ENCODE results near the gene ANKRD13C. TPM values are rescaled to one million over a fixed set of nuclear protein-coding genes. Genes with fewer than 3 reads are reported as not detected.

The ANKRD13C gene
- total RNA-seq, 1 experiment from 2014 or later = 17.8 TPM

- CTCF ChIA-PET = interaction anchor here (1.0 kb wide), 1 partner anchor 475 kb away, joined by 3 read pairs; no protein-coding TSS in a partner anchor
- intact Hi-C loops (cut with micrococcal nuclease) = no loop called here
- Mint-ChIP-seq H3K27ac (ENCODE audit: low read depth, unreplicated experiment) (no peak overlapping the region), H3K4me3 (ENCODE audit: unreplicated experiment) (no peak overlapping the region), H3K36me3 (ENCODE audit: insufficient read depth, unreplicated experiment) (no peaks in the 10 kb centered on the region), H3K4me1 (ENCODE audit: insufficient read depth, unreplicated experiment) (no peaks in the 10 kb centered on the region), H3K9me3 (ENCODE audit: unreplicated experiment) (no peaks in the 10 kb centered on the region), H3K27me3 (ENCODE audit: insufficient read depth, unreplicated experiment) (no peaks in the 10 kb centered on the region)
- POLR2A ChIA-PET = no interaction called here
- no peak for DNase-seq (ENCODE audit: unreplicated experiment)
- no peak for TF ChIP-seq CTCF (IDR thresholded peaks at IDR 0.05; ENCODE audit: unreplicated experiment)
- BruUV-seq (replicated peaks) = no TSS peak
Observed at GRCh38 chr1:70387507-70387906, 33.0 kb upstream of the ANKRD13C start.

GRCh38 chr1:70386121-70386520 lies 31.6 kb upstream of the ANKRD13C start:
- no peak for TF ChIP-seq CTCF (IDR thresholded peaks at IDR 0.05; ENCODE audit: unreplicated experiment)
- intact Hi-C loops (cut with micrococcal nuclease) = no loop called here
- H3K4me1 Mint-ChIP-seq (ENCODE audit: insufficient read depth, unreplicated experiment) = no peaks in the 10 kb centered on the region
- ChIA-PET POLR2A (no interaction called here), CTCF (interaction anchor here (0.6 kb wide), 1 partner anchor 695 kb away, joined by 3 read pairs; no protein-coding TSS in a partner anchor)
- no peak for DNase-seq (ENCODE audit: unreplicated experiment)
- no peak overlapping the region for H3K4me3 Mint-ChIP-seq (ENCODE audit: unreplicated experiment)
- no peaks in the 10 kb centered on the region for H3K9me3 Mint-ChIP-seq (ENCODE audit: unreplicated experiment)
- H3K36me3 Mint-ChIP-seq (ENCODE audit: insufficient read depth, unreplicated experiment) = no peaks in the 10 kb centered on the region
- H3K27ac Mint-ChIP-seq (ENCODE audit: low read depth, unreplicated experiment) = no peak overlapping the region
- H3K27me3 Mint-ChIP-seq (ENCODE audit: insufficient read depth, unreplicated experiment) = no peaks in the 10 kb centered on the region
- BruUV-seq (replicated peaks) = no TSS peak

GRCh38 chr1:70385477-70385876 lies 31.0 kb upstream of the ANKRD13C start:
- no peaks in the 10 kb centered on the region for H3K4me1 Mint-ChIP-seq (ENCODE audit: insufficient read depth, unreplicated experiment)
- H3K36me3 Mint-ChIP-seq (ENCODE audit: insufficient read depth, unreplicated experiment) = no peaks in the 10 kb centered on the region
- no peak overlapping the region for H3K4me3 Mint-ChIP-seq (ENCODE audit: unreplicated experiment)
- no peak for DNase-seq (ENCODE audit: unreplicated experiment)
- no peaks in the 10 kb centered on the region for H3K27me3 Mint-ChIP-seq (ENCODE audit: insufficient read depth, unreplicated experiment)
- ChIA-PET POLR2A (no interaction called here), CTCF (no interaction called here)
- no TSS peak for BruUV-seq (replicated peaks)
- intact Hi-C loops (cut with micrococcal nuclease) = no loop called here
- H3K27ac Mint-ChIP-seq (ENCODE audit: low read depth, unreplicated experiment) = no peak overlapping the region
- H3K9me3 Mint-ChIP-seq (ENCODE audit: unreplicated experiment) = no peaks in the 10 kb centered on the region
- TF ChIP-seq CTCF (IDR thresholded peaks at IDR 0.05; ENCODE audit: unreplicated experiment) = no peak

GRCh38 chr1:70384542-70384941 lies 30.0 kb upstream of the ANKRD13C start:
- no peak for TF ChIP-seq CTCF (IDR thresholded peaks at IDR 0.05; ENCODE audit: unreplicated experiment)
- intact Hi-C loops (cut with micrococcal nuclease) = no loop called here
- no peak overlapping the region for H3K27ac Mint-ChIP-seq (ENCODE audit: low read depth, unreplicated experiment)
- H3K4me3 Mint-ChIP-seq (ENCODE audit: unreplicated experiment) = no peak overlapping the region
- no peaks in the 10 kb centered on the region for H3K4me1 Mint-ChIP-seq (ENCODE audit: insufficient read depth, unreplicated experiment)
- no peaks in the 10 kb centered on the region for H3K36me3 Mint-ChIP-seq (ENCODE audit: insufficient read depth, unreplicated experiment)
- no peak for DNase-seq (ENCODE audit: unreplicated experiment)
- no peaks in the 10 kb centered on the region for H3K9me3 Mint-ChIP-seq (ENCODE audit: unreplicated experiment)
- no peaks in the 10 kb centered on the region for H3K27me3 Mint-ChIP-seq (ENCODE audit: insufficient read depth, unreplicated experiment)
- BruUV-seq (replicated peaks) = no TSS peak
- ChIA-PET POLR2A (no interaction called here), CTCF (interaction anchor here (0.6 kb wide), 1 partner anchor 219 kb away, joined by 5 read pairs; no protein-coding TSS in a partner anchor)
